Measurements from ENCODE around the gene MNT. TPM values are rescaled to one million over a fixed set of nuclear protein-coding genes. Genes with fewer than 3 reads are reported as not detected.

Gene MNT
- total RNA-seq, 1 donor from 2014 or later = 4.9 TPM

- intact Hi-C loops (cut with DNase I) = no loop called here
- Histone ChIP-seq H3K27ac (no peak overlapping the region), H3K27me3 (no peaks in the 10 kb centered on the region), H3K4me3 (no peak overlapping the region), H3K9me3 (no peaks in the 10 kb centered on the region), H3K4me1 (no peaks in the 10 kb centered on the region), H3K36me3 (peaks cover 9% of the 10 kb centered on the region in 2 donors)
- DNase-seq (ENCODE audit: low spot score in 2 of 2) = no peak
- TF ChIP-seq, protein P1, sequence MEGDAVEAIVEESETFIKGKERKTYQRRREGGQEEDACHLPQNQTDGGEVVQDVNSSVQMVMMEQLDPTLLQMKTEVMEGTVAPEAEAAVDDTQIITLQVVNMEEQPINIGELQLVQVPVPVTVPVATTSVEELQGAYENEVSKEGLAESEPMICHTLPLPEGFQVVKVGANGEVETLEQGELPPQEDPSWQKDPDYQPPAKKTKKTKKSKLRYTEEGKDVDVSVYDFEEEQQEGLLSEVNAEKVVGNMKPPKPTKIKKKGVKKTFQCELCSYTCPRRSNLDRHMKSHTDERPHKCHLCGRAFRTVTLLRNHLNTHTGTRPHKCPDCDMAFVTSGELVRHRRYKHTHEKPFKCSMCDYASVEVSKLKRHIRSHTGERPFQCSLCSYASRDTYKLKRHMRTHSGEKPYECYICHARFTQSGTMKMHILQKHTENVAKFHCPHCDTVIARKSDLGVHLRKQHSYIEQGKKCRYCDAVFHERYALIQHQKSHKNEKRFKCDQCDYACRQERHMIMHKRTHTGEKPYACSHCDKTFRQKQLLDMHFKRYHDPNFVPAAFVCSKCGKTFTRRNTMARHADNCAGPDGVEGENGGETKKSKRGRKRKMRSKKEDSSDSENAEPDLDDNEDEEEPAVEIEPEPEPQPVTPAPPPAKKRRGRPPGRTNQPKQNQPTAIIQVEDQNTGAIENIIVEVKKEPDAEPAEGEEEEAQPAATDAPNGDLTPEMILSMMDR (IDR thresholded peaks at IDR 0.05) = no peak
Observed at GRCh38 chr17:2344528-2344927, 56.3 kb downstream of the MNT start.

GRCh38 chr17:2343421-2343820, 57.4 kb downstream of the MNT start:
- no peak for DNase-seq (ENCODE audit: low spot score in 2 of 2)
- H3K27ac ChIP-seq = no peak overlapping the region
- no peaks in the 10 kb centered on the region for H3K4me1 ChIP-seq
- H3K4me3 ChIP-seq = no peak overlapping the region
- TF ChIP-seq, protein P1 (IDR thresholded peaks at IDR 0.05) = no peak
- peaks cover 9% of the 10 kb centered on the region in 2 donors for H3K36me3 ChIP-seq
- H3K9me3 ChIP-seq = no peaks in the 10 kb centered on the region
- no peaks in the 10 kb centered on the region for H3K27me3 ChIP-seq
- intact Hi-C loops (cut with DNase I) = no loop called here

DNA sequence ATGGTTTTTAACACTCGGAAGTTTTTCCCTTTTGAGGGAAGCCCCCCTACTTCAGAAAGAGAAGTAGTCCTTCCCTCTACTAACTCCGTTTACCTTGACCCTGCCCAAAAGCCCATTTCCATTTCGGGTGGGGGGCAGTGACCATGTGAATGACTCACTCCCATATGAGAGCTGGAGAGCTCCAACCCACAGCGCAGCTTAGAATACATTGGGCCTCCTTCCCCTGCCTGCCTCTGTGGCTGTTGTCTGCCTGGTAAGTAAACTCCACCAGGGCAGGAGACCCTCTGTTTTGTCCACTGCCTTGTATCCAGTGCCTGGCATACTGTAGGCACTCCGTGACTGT, 62.6 kb downstream of the MNT start:
- DNase-seq (ENCODE audit: low spot score in 2 of 2) = no peak
- intact Hi-C loops (cut with DNase I) = loop anchor here (5.0 kb wide), 1 partner anchor 36 kb away; the partner anchor contains the start of genes SMG6 and SRR
- Histone ChIP-seq H3K4me1 (peaks cover 11 to 13% of the 10 kb centered on the region in 2 donors), H3K27me3 (no peaks in the 10 kb centered on the region), H3K4me3 (peak overlapping the region; percentile 95 to 98), H3K27ac (peak overlapping the region; percentile 86 to 89), H3K36me3 (peaks cover 17 to 18% of the 10 kb centered on the region in 2 donors), H3K9me3 (no peaks in the 10 kb centered on the region)
- TF ChIP-seq, protein P1 (IDR thresholded peaks at IDR 0.05) = no peak

DNA sequence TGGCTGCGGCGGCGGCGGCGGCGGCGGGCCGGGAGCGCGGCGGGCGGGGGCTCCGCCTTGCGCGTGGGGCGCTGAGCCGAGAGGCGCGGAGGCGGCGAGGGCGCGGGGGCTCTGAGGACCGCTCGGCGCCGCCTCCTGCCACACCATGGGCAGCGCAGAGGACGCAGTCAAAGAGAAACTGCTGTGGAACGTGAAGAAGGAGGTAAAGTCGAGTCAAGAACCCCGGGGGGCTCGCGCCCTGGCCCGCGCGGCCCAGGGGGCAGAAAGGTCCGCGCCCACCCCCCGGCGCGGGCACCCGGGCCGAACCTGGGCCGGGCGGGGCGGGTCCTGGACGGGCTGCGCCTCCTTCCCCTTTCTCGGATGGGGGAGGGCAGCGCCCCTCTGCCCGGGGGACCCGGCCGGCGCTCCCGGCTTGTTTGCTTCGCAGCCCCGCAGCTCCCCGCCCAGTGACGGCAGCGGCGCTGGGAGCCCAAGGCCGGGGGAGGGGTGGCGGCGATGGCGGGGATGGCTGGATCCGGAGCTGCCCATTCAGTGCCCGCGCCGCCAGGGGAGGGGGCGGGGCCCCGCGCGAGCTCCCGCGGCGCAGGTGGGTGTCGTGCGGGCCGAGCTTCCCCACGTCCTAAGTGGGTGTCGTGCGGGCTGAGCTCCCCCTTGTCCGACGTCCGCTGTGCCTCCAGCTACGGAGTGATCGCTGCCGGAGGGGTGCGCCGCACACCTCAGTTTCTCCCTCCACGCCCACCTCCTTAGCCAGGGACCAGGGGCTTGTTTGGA, 63.1 kb downstream of the MNT start:
- DNase-seq (ENCODE audit: low spot score in 2 of 2) = peak in 1 of 2 donors; percentile 83
- no peaks in the 10 kb centered on the region for H3K27me3 ChIP-seq
- H3K9me3 ChIP-seq = no peaks in the 10 kb centered on the region
- peaks cover 11 to 13% of the 10 kb centered on the region in 2 donors for H3K4me1 ChIP-seq
- intact Hi-C loops (cut with DNase I) = loop anchor here (5.0 kb wide), 1 partner anchor 35 kb away; the partner anchor contains the start of genes SMG6 and SRR
- TF ChIP-seq, protein P1 (IDR thresholded peaks at IDR 0.05) = no peak
- peaks cover 21 to 23% of the 10 kb centered on the region in 2 donors for H3K36me3 ChIP-seq
- H3K27ac ChIP-seq = peak overlapping the region; percentile 86 to 89
- H3K4me3 ChIP-seq = peak overlapping the region; percentile 95 to 98

DNA sequence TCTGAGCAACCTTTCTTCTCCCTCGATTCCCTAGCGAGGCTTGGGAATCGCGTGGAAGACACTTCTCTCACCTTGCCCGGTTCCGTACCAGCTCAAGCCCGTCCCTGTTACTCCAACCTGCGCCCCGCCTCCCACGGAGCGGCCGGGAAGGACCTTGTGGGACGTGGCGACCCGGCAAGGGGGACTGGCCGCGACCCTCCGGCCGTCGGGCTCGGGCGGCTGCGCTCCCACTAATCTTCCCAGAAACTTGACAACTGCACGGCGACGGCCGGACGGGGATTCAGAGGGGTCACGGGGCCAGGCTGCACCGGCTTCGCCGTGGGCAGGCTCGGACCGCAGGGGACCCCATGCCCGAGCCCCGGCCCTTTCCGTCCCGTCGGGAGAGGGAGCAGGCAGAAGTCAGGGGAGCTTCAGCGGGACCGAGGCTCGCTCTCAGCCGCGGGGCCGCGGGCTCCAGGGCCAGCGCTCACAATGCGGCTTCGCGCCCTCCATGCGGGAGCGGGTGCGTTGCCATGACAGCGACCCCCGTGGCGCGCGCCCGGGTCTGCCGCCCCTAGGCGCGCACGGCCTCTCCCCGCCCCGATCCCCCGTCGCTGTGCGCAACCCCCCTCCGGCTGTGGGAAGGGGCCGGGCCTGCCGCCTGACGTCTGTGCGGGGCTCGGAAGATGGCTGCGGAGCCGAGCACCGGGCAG, 63.9 kb downstream of the MNT start, which contains the start of gene SGSM2:
Gene SGSM2, plus strand, starts transcription at position 650 of the 692 bp plus-strand sequence. CDS start 188 bp downstream, outside the sequence.
- Histone ChIP-seq H3K27ac (peak within 1 kb of the TSS; percentile 86 to 89), H3K27me3 (no peaks in the 10 kb centered on the region), H3K9me3 (no peaks in the 10 kb centered on the region), H3K4me1 (peaks cover 11 to 13% of the 10 kb centered on the region in 2 donors), H3K36me3 (peaks cover 29% of the 10 kb centered on the region in 2 donors), H3K4me3 (peak within 1 kb of the TSS; percentile 95 to 98)
- TF ChIP-seq, protein P1 (IDR thresholded peaks at IDR 0.05) = no peak
- DNase-seq (ENCODE audit: low spot score in 2 of 2) = peak in 1 of 2 donors; percentile 82
- intact Hi-C loops (cut with DNase I) = loop anchor here (5.0 kb wide), 1 partner anchor 35 kb away; the partner anchor contains the start of genes SMG6 and SRR

Measured in ascending aorta (tissue), 2 donors.